ENCODE data around the gene MRNIP. TPM values are rescaled to one million over a fixed set of nuclear protein-coding genes. Genes with fewer than 3 reads are reported as not detected.

MRNIP gene
- polyA plus RNA-seq, 1 donor (not counting 4 experiments of a cell fraction or from before 2014, with no cell fraction given) = 14.9 TPM

DNA sequence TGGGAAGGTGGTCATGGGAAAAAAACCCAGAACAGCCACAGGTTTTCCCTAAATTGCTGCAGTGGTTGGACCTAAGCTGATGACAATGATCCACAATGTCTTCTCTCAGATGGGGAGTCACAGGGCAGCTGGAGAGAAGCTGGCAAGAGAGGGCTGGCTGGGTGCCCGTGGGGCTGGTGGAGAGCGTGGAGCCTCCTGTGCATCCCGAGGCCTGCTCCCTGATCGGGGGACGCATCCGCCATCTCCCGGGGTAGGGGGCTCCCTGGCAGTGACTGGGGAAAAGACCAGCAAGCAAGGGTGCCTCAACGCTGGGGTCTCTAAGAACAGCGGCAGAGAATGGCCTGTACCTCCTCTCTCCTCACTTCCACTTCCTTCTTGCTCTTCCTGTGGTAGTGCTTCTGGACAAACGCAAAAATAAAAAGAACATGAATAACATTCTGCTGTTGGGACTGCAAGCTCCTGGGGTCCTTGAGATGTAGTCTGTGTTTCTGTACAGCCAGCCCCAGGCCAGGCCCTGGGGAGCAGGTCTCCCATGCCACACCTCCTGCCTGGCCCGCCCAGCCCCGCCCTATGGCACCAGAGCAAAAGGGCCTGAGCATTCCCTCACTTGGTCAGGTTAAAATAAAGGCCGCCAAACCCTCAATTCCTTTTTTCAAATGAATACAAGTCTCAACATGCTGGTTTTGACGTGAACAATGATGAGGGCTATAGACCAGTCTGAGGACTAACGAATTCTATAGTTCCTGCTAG is 7.0 kb upstream of the MRNIP start:
- Histone ChIP-seq H3K27ac (ENCODE audit: control insufficient read depth, insufficient read depth, low read length) (no peak overlapping the region), H3K9me3 (ENCODE audit: control insufficient read depth, low read depth, low read length) (no peaks in the 10 kb centered on the region), H2AFZ (ENCODE audit: control insufficient read depth, low read length) (no peak overlapping the region), H3K4me2 (ENCODE audit: control insufficient read depth, extremely low read depth, insufficient read depth, low read depth, low read length) (no peak overlapping the region), H3K9ac (ENCODE audit: control insufficient read depth, extremely low read depth, insufficient read depth, low read length) (no peak overlapping the region), H3K9me1 (ENCODE audit: control insufficient read depth, extremely low read depth, insufficient read depth, low read length) (no peaks in the 10 kb centered on the region), H3K79me2 (ENCODE audit: control insufficient read depth, insufficient read depth, low read length) (no peaks in the 10 kb centered on the region), H3K4me1 (ENCODE audit: control insufficient read depth, extremely low read depth, insufficient read depth, low read length) (peaks cover 2% of the 10 kb centered on the region), H3K36me3 (ENCODE audit: control insufficient read depth in 2 of 2, extremely low read depth in 1 of 2, insufficient read depth in 2 of 2, low read length in 2 of 2) (peaks cover 23 to 55% of the 10 kb centered on the region in 2 experiments), H3K4me3 (ENCODE audit: control insufficient read depth in 2 of 3, extremely low read depth in 1 of 3, insufficient read depth in 2 of 3, low read depth in 1 of 3, low read length in 3 of 3) (no peak overlapping the region), H4K20me1 (ENCODE audit: control insufficient read depth, extremely low read depth, insufficient read depth, low read length) (no peaks in the 10 kb centered on the region), H3K27me3 (ENCODE audit: control insufficient read depth, extremely low read depth, insufficient read depth, low read length) (no peaks in the 10 kb centered on the region)
- dilution Hi-C loops (cut with MboI; ENCODE audit: extremely low pct_ligation_motif_present, low sequenced_read_pairs) = no loop called here
- no peak for TF ChIP-seq EZH2 (IDR thresholded peaks at IDR 0.05; ENCODE audit: low read length)
- TF ChIP-seq, protein P1, sequence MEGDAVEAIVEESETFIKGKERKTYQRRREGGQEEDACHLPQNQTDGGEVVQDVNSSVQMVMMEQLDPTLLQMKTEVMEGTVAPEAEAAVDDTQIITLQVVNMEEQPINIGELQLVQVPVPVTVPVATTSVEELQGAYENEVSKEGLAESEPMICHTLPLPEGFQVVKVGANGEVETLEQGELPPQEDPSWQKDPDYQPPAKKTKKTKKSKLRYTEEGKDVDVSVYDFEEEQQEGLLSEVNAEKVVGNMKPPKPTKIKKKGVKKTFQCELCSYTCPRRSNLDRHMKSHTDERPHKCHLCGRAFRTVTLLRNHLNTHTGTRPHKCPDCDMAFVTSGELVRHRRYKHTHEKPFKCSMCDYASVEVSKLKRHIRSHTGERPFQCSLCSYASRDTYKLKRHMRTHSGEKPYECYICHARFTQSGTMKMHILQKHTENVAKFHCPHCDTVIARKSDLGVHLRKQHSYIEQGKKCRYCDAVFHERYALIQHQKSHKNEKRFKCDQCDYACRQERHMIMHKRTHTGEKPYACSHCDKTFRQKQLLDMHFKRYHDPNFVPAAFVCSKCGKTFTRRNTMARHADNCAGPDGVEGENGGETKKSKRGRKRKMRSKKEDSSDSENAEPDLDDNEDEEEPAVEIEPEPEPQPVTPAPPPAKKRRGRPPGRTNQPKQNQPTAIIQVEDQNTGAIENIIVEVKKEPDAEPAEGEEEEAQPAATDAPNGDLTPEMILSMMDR (optimal IDR thresholded peaks at IDR 0.05 in 1 of 3, IDR thresholded peaks at IDR 0.05 in 1 of 3, conservative IDR thresholded peaks at IDR 0.05 in 1 of 3; ENCODE audit: extremely low read depth in 1 of 3, insufficient read depth in 2 of 3, low read length in 3 of 3) = no peak
- no peak for FAIRE-seq
- DNase-seq (ENCODE audit: low read depth, low spot score) = no peak

DNA sequence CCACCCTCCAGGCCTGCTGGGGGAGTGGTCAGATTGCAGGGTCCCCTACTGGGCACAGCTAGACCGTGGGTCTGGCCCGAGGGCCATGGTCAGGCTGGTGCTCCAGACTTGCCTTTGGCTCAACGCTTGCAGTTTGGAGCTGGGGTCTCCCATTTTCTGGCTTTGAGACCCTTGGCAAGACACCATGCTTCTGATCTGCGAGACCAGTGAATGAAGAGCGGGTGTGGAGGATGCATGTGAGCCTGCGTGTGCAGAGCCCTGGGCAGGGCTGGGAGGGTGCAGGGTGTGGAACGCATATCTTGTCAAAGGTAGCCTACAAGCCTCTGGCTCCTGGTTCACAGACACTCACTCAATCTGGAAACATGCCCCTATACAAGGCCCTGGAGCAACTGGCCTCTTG is 6.1 kb upstream of the MRNIP start:
- Histone ChIP-seq H3K4me3 (ENCODE audit: control insufficient read depth in 2 of 3, extremely low read depth in 1 of 3, insufficient read depth in 2 of 3, low read depth in 1 of 3, low read length in 3 of 3) (no peak overlapping the region), H3K27ac (ENCODE audit: control insufficient read depth, insufficient read depth, low read length) (no peak overlapping the region), H3K9ac (ENCODE audit: control insufficient read depth, extremely low read depth, insufficient read depth, low read length) (no peak overlapping the region), H3K4me1 (ENCODE audit: control insufficient read depth, extremely low read depth, insufficient read depth, low read length) (peaks cover 6% of the 10 kb centered on the region), H3K9me3 (ENCODE audit: control insufficient read depth, low read depth, low read length) (no peaks in the 10 kb centered on the region), H4K20me1 (ENCODE audit: control insufficient read depth, extremely low read depth, insufficient read depth, low read length) (no peaks in the 10 kb centered on the region), H3K79me2 (ENCODE audit: control insufficient read depth, insufficient read depth, low read length) (no peaks in the 10 kb centered on the region), H3K4me2 (ENCODE audit: control insufficient read depth, extremely low read depth, insufficient read depth, low read depth, low read length) (no peak overlapping the region), H3K27me3 (ENCODE audit: control insufficient read depth, extremely low read depth, insufficient read depth, low read length) (no peaks in the 10 kb centered on the region), H3K9me1 (ENCODE audit: control insufficient read depth, extremely low read depth, insufficient read depth, low read length) (no peaks in the 10 kb centered on the region), H3K36me3 (ENCODE audit: control insufficient read depth in 2 of 2, extremely low read depth in 1 of 2, insufficient read depth in 2 of 2, low read length in 2 of 2) (peaks cover 23 to 50% of the 10 kb centered on the region in 2 experiments), H2AFZ (ENCODE audit: control insufficient read depth, low read length) (no peak overlapping the region)
- dilution Hi-C loops (cut with MboI; ENCODE audit: extremely low pct_ligation_motif_present, low sequenced_read_pairs) = no loop called here
- FAIRE-seq (no peak), DNase-seq (ENCODE audit: low read depth, low spot score) (no peak)
- no peak for TF ChIP-seq EZH2 (IDR thresholded peaks at IDR 0.05; ENCODE audit: low read length)
- TF ChIP-seq, protein P1 (optimal IDR thresholded peaks at IDR 0.05 in 1 of 3, IDR thresholded peaks at IDR 0.05 in 1 of 3, conservative IDR thresholded peaks at IDR 0.05 in 1 of 3; ENCODE audit: extremely low read depth in 1 of 3, insufficient read depth in 2 of 3, low read length in 3 of 3) = no peak
